Neuronal stem cell (in vitro differentiated cells): ENCODE results near the gene AKR1E2.
A peak's percentile ranks its signal among the peaks of the same experiment; 100 is the strongest.

Experiments
- DNase-seq: peaks from one replicate; pipeline ENCODE4 v3.0.0-alpha.2; 2013; ENCODE audit warnings: low spot score
- H2AFZ ChIP-seq: one replicate; pipeline ENCODE4 v1.6.1; 2013; ENCODE audit warnings: mild to moderate bottlenecking, low read length, inconsistent platforms
- H2AK5ac ChIP-seq: 2 replicates; pipeline ENCODE4 v1.6.1; 2013; ENCODE audit warnings: low read depth, mild to moderate bottlenecking, inconsistent platforms, low read length, moderate library complexity, mixed read lengths
- H2BK120ac ChIP-seq: 2 replicates; pipeline ENCODE4 v1.6.1; 2013; ENCODE audit warnings: low read depth, mild to moderate bottlenecking, inconsistent platforms, low read length, moderate library complexity, mixed read lengths
- H2BK12ac ChIP-seq: one replicate; pipeline ENCODE4 v1.6.1; 2013; ENCODE audit warnings: low read length, inconsistent platforms
- H2BK15ac ChIP-seq: 2 replicates; pipeline ENCODE4 v1.6.1; 2013; ENCODE audit warnings: mild to moderate bottlenecking, low read length, inconsistent platforms, mixed read lengths
- H2BK5ac ChIP-seq: one replicate; pipeline ENCODE4 v1.6.1; 2013; ENCODE audit warnings: inconsistent platforms, mild to moderate bottlenecking, low read length, moderate library complexity
- H3K14ac ChIP-seq: one replicate; pipeline ENCODE4 v1.6.1; 2013; ENCODE audit warnings: low read length, inconsistent platforms
- H3K18ac ChIP-seq: 2 replicates; pipeline ENCODE4 v1.6.1; 2013; ENCODE audit warnings: low read length, inconsistent platforms
- H3K23ac ChIP-seq: 2 replicates; pipeline ENCODE4 v1.6.1; 2013; ENCODE audit warnings: low read depth, mild to moderate bottlenecking, mixed read lengths, low read length, inconsistent platforms; ENCODE audit not compliant: poor library complexity
- H3K27ac ChIP-seq: replicated peaks from 3 replicates; pipeline ENCODE4 v1.5.1; 2013; ENCODE audit warnings: low read length, inconsistent platforms
- H3K27me3 ChIP-seq, 3 experiments: 2 replicates each; pipeline ENCODE4 v1.6.1; 2013; ENCODE audit warnings: low read length in 3 of 3, mild to moderate bottlenecking in 2 of 3, inconsistent platforms in 1 of 3, low read depth in 1 of 3, mixed read lengths in 1 of 3, moderate library complexity in 1 of 3; ENCODE audit not compliant: control insufficient read depth in 3 of 3, insufficient read depth in 3 of 3
- H3K36me3 ChIP-seq, 2 donors: replicated peaks in 1 of 2; 2 replicates each; pipeline ENCODE4 v1.6.1; 2013; ENCODE audit warnings: low read length in 2 of 2; ENCODE audit not compliant: control insufficient read depth in 2 of 2, insufficient read depth in 2 of 2
- H3K4ac ChIP-seq: 2 replicates; pipeline ENCODE4 v1.6.1; 2013; ENCODE audit warnings: inconsistent platforms, mild to moderate bottlenecking, low read length, moderate library complexity
- H3K4me1 ChIP-seq, 2 donors: 1 replicate in 1 of 2; 2 replicates in 1 of 2; pipeline ENCODE4 v1.6.1; 2013; ENCODE audit warnings: low read length in 2 of 2, low read depth in 1 of 2; ENCODE audit not compliant: control insufficient read depth in 2 of 2, insufficient read depth in 1 of 2
- H3K4me2 ChIP-seq: one replicate; pipeline ENCODE4 v1.6.1; 2013; ENCODE audit warnings: mild to moderate bottlenecking, low read length, inconsistent platforms; ENCODE audit not compliant: insufficient read depth, poor library complexity, severe bottlenecking
- H3K4me3 ChIP-seq, 2 donors: 2 replicates each; pipeline ENCODE4 v1.5.1; 2013; ENCODE audit warnings: low read length in 2 of 2, mild to moderate bottlenecking in 2 of 2, inconsistent platforms in 1 of 2, moderate library complexity in 1 of 2
- H3K79me1 ChIP-seq: one replicate; pipeline ENCODE4 v1.6.1; 2013; ENCODE audit warnings: low read depth, mild to moderate bottlenecking, inconsistent platforms, low read length, moderate library complexity
- H3K9ac ChIP-seq: one replicate; pipeline ENCODE4 v1.6.1; 2013; ENCODE audit warnings: mild to moderate bottlenecking, low read depth, low read length, inconsistent platforms; ENCODE audit not compliant: poor library complexity
- H3K9me3 ChIP-seq, 2 donors: replicated peaks in 1 of 2; 2 replicates each; pipeline versions ENCODE3 to v1.6.1; 2013; ENCODE audit warnings: low read length in 2 of 2, mild to moderate bottlenecking in 2 of 2, inconsistent platforms in 1 of 2, low read depth in 1 of 2, mixed read lengths in 1 of 2, moderate library complexity in 1 of 2; ENCODE audit not compliant: control insufficient read depth in 2 of 2, insufficient read depth in 1 of 2
- H4K8ac ChIP-seq: one replicate; pipeline ENCODE4 v1.6.1; 2013; ENCODE audit warnings: low read depth, mild to moderate bottlenecking, inconsistent platforms, low read length, moderate library complexity
- H4K91ac ChIP-seq: one replicate; pipeline ENCODE4 v1.6.1; 2013; ENCODE audit warnings: low read length, low read depth, mild to moderate bottlenecking, inconsistent platforms; ENCODE audit not compliant: poor library complexity
- WGBS, 2 donors: extraction: QIAGEN DNeasy Blood & Tissue Kit; methylation state at CpG; one replicate each; pipeline ENCODE4 v1.1.7; 2013; ENCODE audit warnings: missing lambda C conversion rate in 2 of 2, mixed read lengths in 1 of 2; ENCODE audit not compliant: insufficient read length in 2 of 2, insufficient replicate concordance in 1 of 2; ENCODE audit errors: extremely low coverage in 2 of 2; 5-methylcytosine and 5-hydroxymethylcytosine counted together

Gene AKR1E2

GRCh38 chr10:4868357-4868657, 42.3 kb downstream of the AKR1E2 start:
- Histone ChIP-seq H3K4me2 (no peak overlapping the region), H3K9ac (no peak overlapping the region), H2BK5ac (no peak overlapping the region), H3K4ac (no peak overlapping the region), H2BK12ac (no peak overlapping the region), H3K23ac (no peak overlapping the region), H3K18ac (no peak overlapping the region), H3K36me3 (no peaks in the 10 kb centered on the region), H3K27ac (no peak overlapping the region), H3K27me3 (no peaks in the 10 kb centered on the region), H4K8ac (no peak overlapping the region), H3K9me3 (no peaks in the 10 kb centered on the region), H3K4me3 (no peak overlapping the region), H2BK120ac (no peak overlapping the region), H2AK5ac (no peak overlapping the region), H3K4me1 (no peaks in the 10 kb centered on the region), H2AFZ (no peak overlapping the region), H2BK15ac (no peak overlapping the region), H4K91ac (no peak overlapping the region), H3K14ac (no peak overlapping the region), H3K79me1 (no peaks in the 10 kb centered on the region)
- no peak for DNase-seq
- WGBS, 2 donors = no CpG with 5 or more reads among the region's 3 CpGs

GRCh38 chr10:4882704-4883078, 56.7 kb downstream of the AKR1E2 start:
- Histone ChIP-seq H4K8ac (no peak overlapping the region), H3K4me1 (no peaks in the 10 kb centered on the region), H2AFZ (no peak overlapping the region), H3K4ac (no peak overlapping the region), H3K27ac (no peak overlapping the region), H2AK5ac (no peak overlapping the region), H2BK5ac (no peak overlapping the region), H3K14ac (no peak overlapping the region), H3K79me1 (no peaks in the 10 kb centered on the region), H4K91ac (no peak overlapping the region), H3K4me2 (no peak overlapping the region), H2BK120ac (no peak overlapping the region), H3K9ac (no peak overlapping the region), H3K27me3 (peaks cover 0 to 4% (median 0%) of the 10 kb centered on the region in 3 experiments), H3K18ac (no peak overlapping the region), H3K9me3 (no peaks in the 10 kb centered on the region), H3K4me3 (no peak overlapping the region), H2BK12ac (no peak overlapping the region), H3K36me3 (no peaks in the 10 kb centered on the region), H2BK15ac (no peak overlapping the region), H3K23ac (no peak overlapping the region)
- no CpG with 5 or more reads among the region's 2 CpGs for WGBS, 2 donors
- no peak for DNase-seq

- Histone ChIP-seq H2BK120ac (no peak overlapping the region), H2AK5ac (no peak overlapping the region), H2BK15ac (no peak overlapping the region), H3K4me3 (no peak overlapping the region), H4K8ac (no peak overlapping the region), H3K9ac (no peak overlapping the region), H4K91ac (no peak overlapping the region), H3K9me3 (no peaks in the 10 kb centered on the region), H3K4me2 (no peak overlapping the region), H3K4ac (no peak overlapping the region), H3K18ac (no peak overlapping the region), H3K4me1 (no peaks in the 10 kb centered on the region), H3K14ac (no peak overlapping the region), H3K27ac (no peak overlapping the region), H3K36me3 (no peaks in the 10 kb centered on the region), H3K79me1 (no peaks in the 10 kb centered on the region), H2BK12ac (no peak overlapping the region), H2AFZ (no peak overlapping the region), H3K23ac (no peak overlapping the region), H3K27me3 (peaks cover 0 to 4% (median 0%) of the 10 kb centered on the region in 3 experiments), H2BK5ac (no peak overlapping the region)
- no peak for DNase-seq
- WGBS, 2 donors = no CpG with 5 or more reads among the region's 4 CpGs
These were observed 57.2 kb downstream of the AKR1E2 start for GRCh38 chr10:4883079-4883739.

GRCh38 chr10:4885162-4885561, 59.2 kb downstream of the AKR1E2 start:
- Histone ChIP-seq H3K79me1 (no peaks in the 10 kb centered on the region), H3K23ac (no peak overlapping the region)
- WGBS, 2 donors = no CpG with 5 or more reads among the region's 3 CpGs

More at GRCh38 chr10:4885162-4885561, 59.2 kb downstream of the AKR1E2 start:
- Histone ChIP-seq H3K4ac (no peak overlapping the region), H3K4me3 (peak overlapping the region in 1 of 2 donors; percentile 65), H3K9me3 (no peaks in the 10 kb centered on the region), H2BK12ac (no peak overlapping the region), H2AFZ (no peak overlapping the region), H4K8ac (no peak overlapping the region), H2BK15ac (no peak overlapping the region), H3K18ac (no peak overlapping the region), H3K4me2 (no peak overlapping the region), H3K36me3 (no peaks in the 10 kb centered on the region), H3K9ac (no peak overlapping the region), H4K91ac (no peak overlapping the region), H3K27me3 (peaks cover 0 to 4% (median 0%) of the 10 kb centered on the region in 3 experiments), H2AK5ac (no peak overlapping the region), H2BK120ac (no peak overlapping the region), H3K4me1 (no peaks in the 10 kb centered on the region), H2BK5ac (no peak overlapping the region), H3K27ac (no peak overlapping the region), H3K14ac (no peak overlapping the region)
- DNase-seq = no peak
